ENCODE data around the gene PPP1R8.
"Not testable (repeated sequence)": the region's sequence is repeated elsewhere in the genome, so short reads cannot be mapped to it uniquely, and the experiment has no call there.

The PPP1R8 gene

DNA sequence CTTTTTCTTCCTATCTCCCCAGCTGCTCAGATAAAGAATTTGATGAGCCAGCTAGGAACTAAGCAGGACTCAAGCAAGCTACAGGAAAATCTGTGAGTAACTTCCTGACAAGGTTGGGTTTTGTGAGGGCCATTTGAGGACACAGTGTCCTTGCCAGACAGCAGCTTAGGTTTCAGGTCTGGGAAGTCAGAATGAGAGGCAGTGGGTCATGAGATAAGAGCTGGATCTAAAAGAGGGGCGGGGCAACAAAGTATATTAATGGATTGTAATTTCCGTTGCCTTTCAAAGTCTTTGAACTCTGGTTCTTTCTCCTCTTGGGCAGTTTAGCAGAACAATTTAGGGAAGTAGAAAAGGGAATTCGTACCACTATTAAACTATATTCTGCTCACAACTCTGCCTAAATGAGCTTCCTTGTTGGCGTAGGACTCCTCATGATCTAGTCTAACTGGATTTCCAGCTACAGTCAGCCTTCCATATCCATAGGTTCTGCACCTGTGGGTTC lies 41.0 kb upstream of the PPP1R8 start:
- POLR2A ChIA-PET, result interaction anchor here (1.4 kb wide), 1 partner anchor 17 kb away, joined by 6 read pairs; the partner anchor contains the start of gene STX12
- DNase-seq (ENCODE audit: extremely low spot score), result no peak

DNA sequence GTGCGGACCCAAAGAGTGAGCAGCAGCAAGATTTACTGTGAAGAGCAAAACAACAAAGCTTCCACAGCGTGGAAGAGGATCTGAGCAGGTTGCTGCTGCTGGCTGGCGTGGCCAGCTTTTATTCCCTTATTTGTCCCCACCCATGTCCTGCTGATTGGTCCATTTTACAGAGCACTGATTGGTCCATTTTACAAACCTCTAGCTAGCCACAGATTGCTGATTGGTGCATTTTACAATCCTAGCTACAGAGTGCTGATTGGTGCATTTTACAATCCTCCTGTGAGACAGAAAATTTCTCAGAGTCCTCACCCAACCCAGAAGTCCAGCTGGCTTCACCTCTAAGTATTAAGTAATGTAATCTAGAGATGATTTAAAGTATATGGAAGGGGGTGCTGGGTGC lies 40.3 kb upstream of the PPP1R8 start:
- DNase-seq (ENCODE audit: extremely low spot score); POLR2A ChIA-PET; CTCF ChIA-PET: not testable (repeated sequence)

More for the DNA sequence above, 41.0 kb upstream of the PPP1R8 start:
- CTCF ChIA-PET, result no interaction called here
- TF ChIP-seq ELF4 (IDR thresholded peaks at IDR 0.05) (no peak), ARNT (IDR thresholded peaks at IDR 0.05) (no peak), BHLHE40 (IDR thresholded peaks at IDR 0.05; ENCODE audit: borderline replicate concordance) (no peak), NFRKB (IDR thresholded peaks at IDR 0.05) (no peak), FOXM1 (IDR thresholded peaks at IDR 0.05; ENCODE audit: borderline replicate concordance) (no peak), L3MBTL2 (conservative IDR thresholded peaks at IDR 0.05) (no peak), LEF1 (IDR thresholded peaks at IDR 0.05; ENCODE audit: borderline replicate concordance) (no peak), SP1 (IDR thresholded peaks at IDR 0.05) (no peak), SUZ12 (IDR thresholded peaks at IDR 0.05) (no peak), FOXA1 (IDR thresholded peaks at IDR 0.05) (no peak), TARDBP (IDR thresholded peaks at IDR 0.05) (no peak), ZNF384 (IDR thresholded peaks at IDR 0.05) (no peak), CTBP1 (IDR thresholded peaks at IDR 0.05; ENCODE audit: borderline replicate concordance) (no peak), HDGF (IDR thresholded peaks at IDR 0.05; ENCODE audit: borderline replicate concordance) (no peak), FOXK2 (IDR thresholded peaks at IDR 0.05) (no peak)
- TF ChIP-seq, protein P1, sequence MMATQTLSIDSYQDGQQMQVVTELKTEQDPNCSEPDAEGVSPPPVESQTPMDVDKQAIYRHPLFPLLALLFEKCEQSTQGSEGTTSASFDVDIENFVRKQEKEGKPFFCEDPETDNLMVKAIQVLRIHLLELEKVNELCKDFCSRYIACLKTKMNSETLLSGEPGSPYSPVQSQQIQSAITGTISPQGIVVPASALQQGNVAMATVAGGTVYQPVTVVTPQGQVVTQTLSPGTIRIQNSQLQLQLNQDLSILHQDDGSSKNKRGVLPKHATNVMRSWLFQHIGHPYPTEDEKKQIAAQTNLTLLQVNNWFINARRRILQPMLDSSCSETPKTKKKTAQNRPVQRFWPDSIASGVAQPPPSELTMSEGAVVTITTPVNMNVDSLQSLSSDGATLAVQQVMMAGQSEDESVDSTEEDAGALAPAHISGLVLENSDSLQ (IDR thresholded peaks at IDR 0.05), result no peak

DNA sequence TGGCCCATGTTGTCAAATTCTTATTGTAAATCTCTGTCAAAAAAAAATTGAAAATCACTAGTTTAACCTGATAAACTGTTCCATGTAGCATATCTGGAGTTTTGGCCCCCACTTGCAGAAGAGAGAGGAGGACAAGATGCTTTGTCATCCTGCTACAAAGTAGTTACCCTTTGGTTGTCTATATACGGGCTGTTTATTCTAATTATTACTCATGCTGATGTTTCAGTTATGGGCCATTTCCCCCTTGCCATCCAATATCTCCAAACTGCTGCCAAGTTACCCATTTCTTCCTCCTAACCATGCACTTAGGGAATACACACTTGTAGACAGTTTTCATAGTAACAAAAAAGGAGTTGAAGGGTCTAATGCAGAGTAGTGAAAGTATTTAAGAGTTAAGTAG lies 35.0 kb upstream of the PPP1R8 start:
- TF ChIP-seq SUZ12 (IDR thresholded peaks at IDR 0.05), result no peak
- TF ChIP-seq TARDBP (IDR thresholded peaks at IDR 0.05), result no peak
- no peak for TF ChIP-seq ZNF384 (IDR thresholded peaks at IDR 0.05)
- no peak for TF ChIP-seq ELF4 (IDR thresholded peaks at IDR 0.05)
- TF ChIP-seq FOXA1 (IDR thresholded peaks at IDR 0.05), result no peak
- TF ChIP-seq ARNT (IDR thresholded peaks at IDR 0.05), result no peak
- TF ChIP-seq HDGF (IDR thresholded peaks at IDR 0.05; ENCODE audit: borderline replicate concordance), result no peak
- no peak for TF ChIP-seq LEF1 (IDR thresholded peaks at IDR 0.05; ENCODE audit: borderline replicate concordance)
- TF ChIP-seq L3MBTL2 (conservative IDR thresholded peaks at IDR 0.05), result no peak
- no peak for TF ChIP-seq CTBP1 (IDR thresholded peaks at IDR 0.05; ENCODE audit: borderline replicate concordance)
- no peak for TF ChIP-seq BHLHE40 (IDR thresholded peaks at IDR 0.05; ENCODE audit: borderline replicate concordance)
- ChIA-PET POLR2A (no interaction called here), CTCF (no interaction called here)
- no peak for DNase-seq (ENCODE audit: extremely low spot score)

DNA sequence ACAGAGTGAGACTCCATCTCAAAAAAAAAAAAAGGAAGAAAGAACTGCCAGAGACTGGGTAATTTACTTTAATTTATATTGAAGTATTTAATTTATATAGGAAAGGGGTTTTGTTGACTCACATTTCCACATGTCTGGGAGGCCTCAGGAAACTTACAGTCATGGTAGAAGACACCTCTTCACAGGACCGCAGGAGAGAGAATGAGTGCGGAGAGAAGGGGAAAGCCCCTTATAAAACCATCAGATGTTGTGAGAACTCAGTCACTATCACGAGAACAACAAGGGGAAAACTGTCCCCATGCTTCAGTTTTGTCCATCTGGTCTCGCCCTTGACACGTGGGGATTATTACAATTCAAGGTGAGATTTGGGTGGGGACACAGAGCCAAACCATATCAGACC lies 25.8 kb upstream of the PPP1R8 start:
- no peak for TF ChIP-seq FOXK2 (IDR thresholded peaks at IDR 0.05)
- TF ChIP-seq, protein P1 (IDR thresholded peaks at IDR 0.05), result no peak
- DNase-seq (ENCODE audit: extremely low spot score), result no peak
- CTCF ChIA-PET, result no interaction called here
- POLR2A ChIA-PET, result interaction anchor here (1.8 kb wide), 1 partner anchor 32 kb away, joined by 6 read pairs; the partner anchor contains the start of gene STX12

DNA sequence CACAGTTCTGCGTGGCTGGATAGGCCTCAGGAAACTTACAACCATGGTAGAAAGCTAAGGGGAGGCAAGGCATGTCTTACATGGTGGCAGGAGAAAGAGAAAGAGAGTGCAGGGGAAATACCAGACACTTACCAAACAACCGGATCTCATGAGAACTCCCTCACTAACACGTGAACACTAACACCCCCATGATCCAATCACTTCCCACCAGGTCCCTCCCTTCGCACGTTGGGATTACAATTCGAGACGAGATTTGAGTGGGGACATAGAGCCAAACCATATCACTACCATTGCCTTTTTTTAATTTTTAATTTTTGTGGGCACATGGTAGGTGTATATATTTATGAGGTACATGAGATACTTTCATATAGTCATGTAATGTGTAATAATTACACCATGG lies 23.8 kb upstream of the PPP1R8 start:
- CTCF ChIA-PET, result no interaction called here
- no peak for DNase-seq (ENCODE audit: extremely low spot score)
- POLR2A ChIA-PET, result no interaction called here
- TF ChIP-seq FOXK2 (IDR thresholded peaks at IDR 0.05) (no peak), ARNT (IDR thresholded peaks at IDR 0.05) (no peak)

DNA sequence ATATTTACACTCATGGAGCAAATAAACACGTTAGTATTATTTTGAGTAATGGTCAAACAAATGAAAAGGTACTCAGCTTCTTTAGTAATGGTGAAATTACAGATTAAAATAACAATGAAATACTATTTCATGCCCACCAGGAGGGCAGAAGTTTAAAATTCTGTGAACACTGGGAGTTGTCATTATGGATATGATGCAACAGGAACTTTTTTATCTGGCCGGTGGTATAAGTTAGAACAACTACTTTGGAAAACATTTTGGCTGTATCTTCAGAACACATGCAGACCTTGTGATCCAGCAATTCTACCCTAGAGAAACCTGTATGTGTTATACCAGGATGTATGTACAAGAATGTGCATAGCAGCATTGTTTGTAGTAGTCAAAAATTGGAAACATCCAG lies 23.2 kb upstream of the PPP1R8 start:
- ChIA-PET CTCF (no interaction called here), POLR2A (interaction anchor here (0.5 kb wide), 1 partner anchor 1575 kb away, joined by 4 read pairs; no protein-coding TSS in a partner anchor)
- no peak for DNase-seq (ENCODE audit: extremely low spot score)
- TF ChIP-seq BHLHE40 (IDR thresholded peaks at IDR 0.05; ENCODE audit: borderline replicate concordance), result no peak
- TF ChIP-seq, protein P1 (IDR thresholded peaks at IDR 0.05), result no peak
- no peak for TF ChIP-seq CTBP1 (IDR thresholded peaks at IDR 0.05; ENCODE audit: borderline replicate concordance)
- TF ChIP-seq L3MBTL2 (conservative IDR thresholded peaks at IDR 0.05), result no peak
- no peak for TF ChIP-seq FOXA1 (IDR thresholded peaks at IDR 0.05)
- TF ChIP-seq HDGF (IDR thresholded peaks at IDR 0.05; ENCODE audit: borderline replicate concordance), result no peak
- TF ChIP-seq LEF1 (IDR thresholded peaks at IDR 0.05; ENCODE audit: borderline replicate concordance), result no peak
- TF ChIP-seq ELF4 (IDR thresholded peaks at IDR 0.05), result no peak
- TF ChIP-seq SUZ12 (IDR thresholded peaks at IDR 0.05), result no peak
- TF ChIP-seq NFRKB (IDR thresholded peaks at IDR 0.05), result no peak
- no peak for TF ChIP-seq ARNT (IDR thresholded peaks at IDR 0.05)
- no peak for TF ChIP-seq FOXM1 (IDR thresholded peaks at IDR 0.05; ENCODE audit: borderline replicate concordance)
- no peak for TF ChIP-seq ZNF384 (IDR thresholded peaks at IDR 0.05)
- TF ChIP-seq TARDBP (IDR thresholded peaks at IDR 0.05), result no peak
- no peak for TF ChIP-seq SP1 (IDR thresholded peaks at IDR 0.05)
- TF ChIP-seq FOXK2 (IDR thresholded peaks at IDR 0.05), result no peak

DNA sequence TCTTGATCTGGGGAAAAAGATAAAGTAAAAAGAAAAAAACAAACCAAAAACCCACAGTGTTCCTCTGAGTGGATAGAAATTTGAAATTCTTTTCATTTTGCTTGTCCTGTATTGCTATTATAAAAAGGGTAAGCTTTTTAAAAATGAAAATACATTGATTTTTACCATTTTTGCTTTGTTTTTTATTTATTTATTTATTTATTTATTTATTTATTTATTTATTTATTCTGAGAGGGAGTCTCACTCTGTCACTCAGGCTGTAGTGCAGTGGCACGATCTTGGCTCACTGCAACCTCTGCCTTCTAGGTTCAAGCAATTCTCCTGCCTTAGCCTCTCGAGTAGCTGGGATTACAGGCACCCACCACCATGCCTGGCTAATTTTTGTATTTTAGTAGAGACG lies 22.5 kb upstream of the PPP1R8 start:
- DNase-seq (ENCODE audit: extremely low spot score); CTCF ChIA-PET: not testable (repeated sequence)
- POLR2A ChIA-PET, result interaction anchor here (1.1 kb wide), 1 partner anchor 35 kb away, joined by 3 read pairs; the partner anchor contains the start of gene STX12
